AG04449 (cell line): ENCODE data around the gene C1orf141.

Experiments used
- CTCF ChIA-PET: fragments of 350-600 bp; formaldehyde crosslinking; extraction: SDS; loops from one replicate; lab custom pipeline; 2021; ENCODE audit warnings: antibody characterized with exemption; lab: Yijun Ruan, JAX
- POLR2A ChIA-PET: fragments of 400-600, 350-600 bp; formaldehyde crosslinking; extraction: SDS; loops from one replicate; lab custom pipeline; 2020; ENCODE audit warnings: antibody characterized with exemption, inconsistent platforms; lab: Yijun Ruan, JAX
- DNase-seq: peaks from one replicate; pipeline ENCODE4 v3.0.0-alpha.2; 2010; ENCODE audit warnings: low read depth, low spot score
- H3K4me3 ChIP-seq: 2 replicates; pipeline ENCODE4 v1.5.1; 2011; ENCODE audit warnings: low read depth, mild to moderate bottlenecking, control low read depth, low read length
- CTCF ChIP-seq: IDR thresholded peaks from one replicate; pipeline ENCODE4 v1.5.1; 2011; ENCODE audit warnings: mild to moderate bottlenecking, moderate library complexity, low read length, control low read depth, inconsistent platforms; ENCODE audit not compliant: insufficient read depth; ENCODE audit errors: missing control alignments

Gene C1orf141

GRCh38 chr1:67058761-67059160 is 76.0 kb downstream of the C1orf141 start:
- H3K4me3 ChIP-seq = no peak overlapping the region
- no peak for TF ChIP-seq CTCF
- no peak for DNase-seq
- ChIA-PET POLR2A (interaction anchor here (0.6 kb wide), 1 partner anchor 29 kb away, joined by 3 read pairs; no protein-coding TSS in a partner anchor), CTCF (interaction anchor here (0.9 to 3.5 kb wide), 3 partner anchors 9 to 90 kb away, joined by 3 to 15 read pairs (median 6); no protein-coding TSS in a partner anchor)

GRCh38 chr1:67058242-67058641 is 76.5 kb downstream of the C1orf141 start:
- no peak for DNase-seq
- CTCF ChIA-PET = interaction anchor here (0.9 to 3.5 kb wide), 3 partner anchors 8 to 91 kb away, joined by 3 to 15 read pairs (median 6); no protein-coding TSS in a partner anchor
- POLR2A ChIA-PET = no interaction called here
- no peak for TF ChIP-seq CTCF
- no peak overlapping the region for H3K4me3 ChIP-seq

DNA sequence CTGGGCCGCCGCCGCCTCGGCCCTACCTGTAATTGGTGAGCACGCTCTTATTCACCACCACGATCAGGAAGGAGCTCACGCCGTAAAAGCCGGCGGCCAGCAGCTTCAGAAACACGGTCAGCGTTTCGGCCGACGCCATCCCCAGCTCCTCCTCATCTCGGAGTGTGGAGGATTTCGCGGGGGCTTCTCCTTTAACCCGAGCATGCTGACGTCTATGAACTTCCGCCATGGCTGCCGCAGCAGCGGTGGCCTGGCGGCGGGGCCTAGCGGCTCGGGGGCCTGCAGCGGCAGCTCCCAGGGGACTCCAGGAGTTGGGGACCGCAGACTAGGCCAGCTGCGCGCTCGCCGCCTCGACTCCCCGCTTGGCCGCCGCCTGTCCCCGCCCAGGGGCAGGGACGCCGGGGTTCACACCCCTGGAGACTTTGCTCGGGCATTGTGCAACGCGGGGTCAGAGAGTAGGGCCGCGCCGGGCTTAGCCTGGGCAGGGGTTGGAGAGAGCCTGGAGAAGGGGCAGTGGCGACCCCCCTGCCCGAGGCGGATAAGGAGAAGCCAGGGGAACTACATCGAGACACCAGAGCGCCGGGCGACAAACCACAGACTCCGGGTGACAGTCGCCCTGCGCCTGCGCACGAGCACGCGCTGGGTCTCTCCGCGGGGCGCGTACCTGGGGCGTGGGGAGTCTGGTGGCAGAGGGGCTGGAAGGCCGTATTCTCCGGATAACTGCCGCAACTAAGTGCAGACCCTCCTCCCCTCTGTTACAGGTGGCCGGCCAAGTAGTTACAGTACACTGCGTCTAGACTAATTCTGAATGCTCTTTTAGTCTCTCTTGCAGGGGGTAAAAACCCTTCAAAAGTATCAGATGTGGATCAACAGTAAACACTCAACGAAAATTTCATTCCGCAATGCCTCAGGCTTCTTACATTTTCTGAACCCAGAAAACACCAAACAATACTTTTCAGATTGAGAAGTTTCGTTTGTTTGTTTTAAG is 80.7 kb downstream of the C1orf141 start, which contains the start of gene SLC35D1:
SLC35D1 (minus strand) TSS at position 364 of the 988 bp plus-strand sequence; CDS start at position 229, 135 bp downstream.
- DNase-seq = no peak
- peak within 1 kb of the TSS; percentile 83 for H3K4me3 ChIP-seq
- ChIA-PET CTCF (interaction anchor here (0.7 to 5.4 kb wide), 4 partner anchors 14 to 95 kb away, joined by 3 to 24 read pairs (median 13); no protein-coding TSS in a partner anchor), POLR2A (interaction anchor here (1.1 to 1.8 kb wide), 5 partner anchors 13 to 129 kb away, joined by 3 to 10 read pairs (median 6); partner anchors contain the start of genes DNAI4 and MIER1)
- no peak for TF ChIP-seq CTCF

DNA sequence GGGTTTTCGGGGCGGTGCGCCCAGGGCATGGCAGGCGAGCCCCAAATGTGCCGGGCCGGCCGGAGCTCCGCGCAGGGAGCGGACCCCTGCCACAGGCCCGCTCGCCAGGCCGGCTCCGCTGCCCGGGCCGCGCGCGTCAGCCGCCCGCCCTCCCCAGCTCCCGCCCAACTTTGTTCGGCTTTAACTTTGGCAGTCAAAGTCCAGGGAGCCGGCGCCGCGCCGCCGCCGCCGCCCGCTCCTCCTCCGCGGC is 81.3 kb downstream of the C1orf141 start:
- POLR2A ChIA-PET = interaction anchor here (1.1 to 1.8 kb wide), 5 partner anchors 12 to 128 kb away, joined by 3 to 10 read pairs (median 6); partner anchors contain the start of genes DNAI4 and MIER1
- DNase-seq = no peak
- no peak for TF ChIP-seq CTCF
- CTCF ChIA-PET = interaction anchor here (1.3 to 5.4 kb wide), 3 partner anchors 13 to 96 kb away, joined by 3 to 24 read pairs (median 23); no protein-coding TSS in a partner anchor
- H3K4me3 ChIP-seq = peak overlapping the region; percentile 83

- peak overlapping the region; percentile 83 for H3K4me3 ChIP-seq
- DNase-seq = no peak
- POLR2A ChIA-PET = interaction anchor here (1.1 to 1.8 kb wide), 5 partner anchors 12 to 128 kb away, joined by 3 to 10 read pairs (median 6); partner anchors contain the start of genes DNAI4 and MIER1
- TF ChIP-seq CTCF = no peak
- CTCF ChIA-PET = interaction anchor here (1.3 to 5.4 kb wide), 3 partner anchors 12 to 96 kb away, joined by 3 to 24 read pairs (median 23); no protein-coding TSS in a partner anchor
Observed at GRCh38 chr1:67052741-67053534, 81.8 kb downstream of the C1orf141 start.
